SK-N-SH treated with all-trans-retinoic acid at 6 μM for 48 hours (cell line): ENCODE results near the gene DEPDC5.

Source experiments
- ATAC-seq: fragments of 200-7000 bp; cut with Tn5 transposase; 3 replicates; pipeline ENCODE4 v1.9.1; 2020; ENCODE audit warnings: mild to moderate bottlenecking, moderate library complexity
- ARNTL ChIP-seq: fragments of 450-650 bp; formaldehyde crosslinking; IDR thresholded peaks from 2 replicates; pipeline ENCODE4 v1.5.0; 2020; ENCODE audit warnings: low read depth, mild to moderate bottlenecking, moderate library complexity, borderline replicate concordance
- BACH2 ChIP-seq: fragments of 250-450 bp; sonication (Bioruptor Pico); IDR thresholded peaks from 2 replicates; pipeline ENCODE4 v1.9.0; 2021; ENCODE audit warnings: mild to moderate bottlenecking, borderline replicate concordance
- CREB5 ChIP-seq: fragments of 250-450 bp; sonication (Bioruptor Pico); IDR thresholded peaks from 2 replicates; pipeline ENCODE4 v1.5.1; 2020; ENCODE audit warnings: low read depth, mild to moderate bottlenecking, moderate library complexity
- CSRNP3 ChIP-seq: fragments of 250-450 bp; sonication (Bioruptor Pico); IDR thresholded peaks from 2 replicates; pipeline ENCODE4 v1.5.1; 2021; ENCODE audit warnings: mild to moderate bottlenecking, moderate library complexity
- ESRRG ChIP-seq: fragments of 250-450 bp; sonication (Bioruptor Pico); IDR thresholded peaks from 2 replicates; pipeline ENCODE4 v1.6.1; 2021; ENCODE audit warnings: mild to moderate bottlenecking
- GLIS3 ChIP-seq: fragments of 250-450 bp; sonication (Bioruptor Pico); IDR thresholded peaks from 2 replicates; pipeline ENCODE4 v1.5.0; 2020; ENCODE audit warnings: mild to moderate bottlenecking, moderate library complexity
- ISL1 ChIP-seq: fragments of 250-450 bp; sonication (Bioruptor Pico); IDR thresholded peaks from 2 replicates; pipeline ENCODE4 v2.1.2; 2022; ENCODE audit warnings: mild to moderate bottlenecking, moderate library complexity
- OSR1 ChIP-seq: fragments of 250-450 bp; sonication (Bioruptor Pico); IDR thresholded peaks from 2 replicates; pipeline ENCODE4 v1.8.0; 2022; ENCODE audit warnings: moderate library complexity, mild to moderate bottlenecking, inconsistent platforms
- PATZ1 ChIP-seq: fragments of 250-450 bp; sonication (Bioruptor Pico); IDR thresholded peaks from 2 replicates; pipeline ENCODE4 v1.8.0; 2020; ENCODE audit warnings: mild to moderate bottlenecking, moderate library complexity, borderline replicate concordance
- PPARA ChIP-seq: fragments of 250-450 bp; sonication (Bioruptor Pico); IDR thresholded peaks from 2 replicates; pipeline ENCODE4 v1.5.0; 2020; ENCODE audit warnings: mild to moderate bottlenecking, borderline replicate concordance
- SNAI2 ChIP-seq: fragments of 250-450 bp; sonication (Bioruptor Pico); IDR thresholded peaks from 2 replicates; pipeline ENCODE4 v1.5.0; 2020; ENCODE audit warnings: mild to moderate bottlenecking, moderate library complexity
- TCF4 ChIP-seq: fragments of 250-450 bp; sonication (Bioruptor Pico); IDR thresholded peaks from 2 replicates; pipeline ENCODE4 v1.8.0; 2021; ENCODE audit warnings: mild to moderate bottlenecking, moderate library complexity, borderline replicate concordance
- TOX ChIP-seq: fragments of 250-450 bp; sonication (Bioruptor Pico); IDR thresholded peaks from 2 replicates; pipeline ENCODE4 v1.8.0; 2021; ENCODE audit warnings: mild to moderate bottlenecking, moderate library complexity, borderline replicate concordance
- TSHZ2 ChIP-seq: fragments of 250-450 bp; sonication (Bioruptor Pico); IDR thresholded peaks from 2 replicates; pipeline ENCODE4 v1.5.0; 2020; ENCODE audit warnings: mild to moderate bottlenecking, moderate library complexity
- ZC3H10 ChIP-seq: fragments of 250-450 bp; sonication (Bioruptor Pico); IDR thresholded peaks from 2 replicates; pipeline ENCODE4 v1.5.1; 2021; ENCODE audit warnings: mild to moderate bottlenecking, moderate library complexity
- ZFP3 ChIP-seq: fragments of 250-450 bp; sonication (Bioruptor Pico); IDR thresholded peaks from 2 replicates; pipeline ENCODE4 v1.5.0; 2020; ENCODE audit warnings: mild to moderate bottlenecking, moderate library complexity
- ZFP30 ChIP-seq: fragments of 450-650 bp; formaldehyde crosslinking; IDR thresholded peaks from 2 replicates; pipeline ENCODE4 v1.5.0; 2022; ENCODE audit warnings: mild to moderate bottlenecking, moderate library complexity
- ZNF565 ChIP-seq: fragments of 450-650 bp; formaldehyde crosslinking; conservative IDR thresholded peaks from 2 replicates; pipeline ENCODE4 v1.5.0; 2020; ENCODE audit warnings: low read depth, mild to moderate bottlenecking, moderate library complexity
- ZNF70 ChIP-seq: fragments of 450-650 bp; formaldehyde crosslinking; IDR thresholded peaks from 2 replicates; pipeline ENCODE4 v1.5.0; 2020; ENCODE audit warnings: mild to moderate bottlenecking, moderate library complexity
- ZNF8 ChIP-seq: fragments of 450-650 bp; formaldehyde crosslinking; IDR thresholded peaks from 2 replicates; pipeline ENCODE4 v1.5.0; 2020; ENCODE audit warnings: mild to moderate bottlenecking, moderate library complexity

The DEPDC5 gene

GRCh38 chr22:31901388-31902137 lies 147.7 kb downstream of the DEPDC5 start (continued):
- TF ChIP-seq ZFP30 = no peak

- TF ChIP-seq BACH2 (CRISPR knock-in tag) (no peak), ISL1 (CRISPR knock-in tag) (no peak), OSR1 (CRISPR knock-in tag) (no peak), ZNF565 (no peak), TOX (CRISPR knock-in tag) (no peak), ZFP3 (CRISPR knock-in tag) (no peak), ESRRG (CRISPR knock-in tag) (no peak), ZFP30 (no peak), CREB5 (CRISPR knock-in tag) (no peak), PPARA (no peak), CSRNP3 (CRISPR knock-in tag) (no peak)
- no peak for ATAC-seq
These were observed 150.8 kb downstream of the DEPDC5 start for GRCh38 chr22:31904651-31905050.

GRCh38 chr22:31905356-31905755 lies 151.5 kb downstream of the DEPDC5 start:
- ATAC-seq = no peak
- no peak for TF ChIP-seq ARNTL
- TF ChIP-seq ZFP30 = no peak
- no peak for TF ChIP-seq TSHZ2
- TF ChIP-seq ZNF8 (CRISPR knock-in tag) = no peak
- TF ChIP-seq SNAI2 (CRISPR knock-in tag) = no peak
- TF ChIP-seq TOX (CRISPR knock-in tag) = no peak
- no peak for TF ChIP-seq ZC3H10 (CRISPR knock-in tag)
- TF ChIP-seq PATZ1 = no peak

GRCh38 chr22:31906086-31906485 lies 152.3 kb downstream of the DEPDC5 start:
- ATAC-seq = no peak
- TF ChIP-seq ZFP3 (CRISPR knock-in tag) (no peak), ARNTL (no peak), ZC3H10 (CRISPR knock-in tag) (no peak), ZNF565 (no peak), PATZ1 (no peak), OSR1 (CRISPR knock-in tag) (no peak), ISL1 (CRISPR knock-in tag) (no peak), BACH2 (CRISPR knock-in tag) (no peak), ZNF70 (no peak), TCF4 (CRISPR knock-in tag) (no peak), CREB5 (CRISPR knock-in tag) (no peak), TSHZ2 (no peak), GLIS3 (CRISPR knock-in tag) (no peak)
